Measurements from ENCODE around the gene KCNJ10.
A peak's percentile ranks its signal among the peaks of the same experiment; 100 is the strongest.
"Not testable (repeated sequence)": the region's sequence is repeated elsewhere in the genome, so short reads cannot be mapped to it uniquely, and the experiment has no call there.

KCNJ10 gene

DNA sequence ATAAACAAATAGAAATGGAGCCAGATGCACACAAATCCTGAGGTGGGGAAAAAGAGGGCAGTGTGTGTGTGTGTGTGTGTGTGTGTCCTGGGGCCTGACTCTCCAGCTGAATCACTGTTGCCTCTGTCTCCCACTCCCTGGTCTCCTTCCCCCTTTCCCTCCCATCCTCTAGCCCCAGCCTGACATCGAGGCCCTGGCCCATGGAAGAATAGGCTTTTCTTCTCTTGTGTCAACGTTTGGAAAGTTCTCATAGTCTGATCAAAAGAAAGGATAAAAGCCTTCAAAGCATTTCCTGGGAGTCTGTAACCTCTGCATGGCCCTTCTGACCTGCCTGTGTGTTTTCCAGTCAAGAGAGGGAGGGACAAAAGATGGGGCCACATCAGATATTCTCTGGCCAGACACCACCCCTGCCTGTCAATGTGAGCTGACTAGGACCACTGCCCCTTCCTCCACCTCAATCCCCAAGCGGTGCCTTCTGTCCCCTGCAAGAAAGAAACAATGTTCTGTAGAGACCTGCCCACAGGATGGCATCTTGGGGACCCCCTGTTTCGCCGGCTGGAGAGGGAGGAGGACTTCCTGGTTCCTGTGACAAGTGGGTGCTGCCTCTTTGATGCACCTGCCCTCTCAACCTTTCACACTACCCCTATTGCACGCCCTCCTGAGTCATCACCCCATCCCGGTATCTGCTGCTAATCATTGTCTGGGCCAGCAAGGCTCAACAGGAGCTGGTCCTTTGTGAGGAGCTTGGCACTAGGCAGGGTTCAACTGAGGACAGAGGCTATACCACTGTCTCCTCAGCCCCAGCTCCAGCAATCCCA lies 16.2 kb downstream of the KCNJ10 start:
- no peak for DNase-seq

DNA sequence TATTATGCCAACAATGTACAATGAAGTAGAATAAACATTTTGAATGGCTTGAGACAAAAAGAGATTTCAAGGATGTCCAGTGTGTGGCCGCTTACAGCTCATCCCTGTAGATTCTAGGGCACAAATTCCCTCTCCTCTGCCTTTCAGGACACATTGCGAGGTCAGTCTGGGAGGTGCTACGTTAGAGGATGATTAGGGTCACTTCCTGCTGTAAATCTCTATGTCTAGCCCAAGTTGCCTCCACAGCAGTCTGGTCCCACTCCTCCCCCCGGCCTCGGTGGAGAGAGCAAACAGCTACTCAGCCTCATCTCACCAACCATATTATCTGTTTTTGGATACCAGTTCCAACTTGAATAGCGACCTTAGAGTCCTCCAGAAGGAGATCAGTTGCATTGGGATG lies 17.0 kb downstream of the KCNJ10 start:
- DNase-seq, result no peak

DNA sequence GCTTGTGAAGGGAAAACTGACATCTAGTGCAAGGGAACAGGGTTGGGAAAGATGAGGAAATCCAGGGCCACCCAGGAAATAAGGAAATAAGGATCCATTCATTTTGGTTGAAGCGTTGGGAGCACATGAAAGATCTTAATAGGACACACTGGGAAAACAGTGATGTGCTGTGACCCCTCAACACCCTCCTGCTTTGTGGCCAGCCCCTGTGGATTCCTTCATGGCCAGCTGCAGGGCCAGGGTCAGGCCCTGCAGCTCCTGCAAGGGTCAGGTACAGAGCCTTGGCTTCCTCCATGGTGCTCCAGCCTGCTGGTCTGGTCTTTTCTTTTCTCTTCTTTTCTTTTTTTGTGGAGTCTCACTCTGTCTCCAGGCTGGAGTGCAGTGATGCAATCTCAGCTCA lies 19.3 kb downstream of the KCNJ10 start:
- no peak for DNase-seq

DNA sequence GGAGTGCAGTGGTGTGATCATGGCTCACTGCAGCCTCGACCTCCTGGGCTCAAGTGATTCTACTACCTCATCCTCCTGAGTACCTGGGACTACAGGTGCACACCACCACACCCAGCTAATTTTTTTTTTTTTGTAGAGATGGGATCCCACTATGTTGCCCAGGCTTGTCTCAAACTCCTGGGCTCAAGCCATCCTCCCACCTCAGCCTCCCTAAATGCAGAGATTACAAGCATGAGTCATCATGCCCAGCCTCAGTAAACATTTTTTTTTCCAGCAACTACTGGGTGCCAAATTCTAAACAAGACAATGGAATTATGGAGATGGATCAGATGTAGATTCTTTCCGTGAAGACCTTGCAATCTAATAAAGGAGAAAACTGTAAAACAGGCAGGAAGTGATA lies 19.8 kb downstream of the KCNJ10 start:
- not testable (repeated sequence) for DNase-seq

DNA sequence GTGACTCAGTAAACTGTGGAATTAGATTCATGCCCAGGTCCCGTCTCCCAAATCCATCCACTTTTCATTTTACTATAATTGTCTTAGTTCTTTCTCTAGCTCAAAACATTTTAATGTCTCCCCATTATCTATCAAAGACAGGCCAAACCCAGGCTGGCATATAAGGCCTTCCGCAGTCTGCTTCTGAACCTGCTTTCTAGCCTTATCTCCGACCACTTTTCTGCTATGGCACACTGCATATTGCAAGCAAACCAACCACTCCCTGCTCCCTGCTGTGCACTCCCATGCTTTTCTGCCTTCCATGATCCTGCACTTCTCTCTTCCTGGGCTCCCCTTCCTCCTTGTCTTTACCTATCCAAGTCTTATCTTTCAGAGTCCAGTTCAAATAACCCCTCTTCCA lies 20.9 kb downstream of the KCNJ10 start:
- DNase-seq, result no peak

DNA sequence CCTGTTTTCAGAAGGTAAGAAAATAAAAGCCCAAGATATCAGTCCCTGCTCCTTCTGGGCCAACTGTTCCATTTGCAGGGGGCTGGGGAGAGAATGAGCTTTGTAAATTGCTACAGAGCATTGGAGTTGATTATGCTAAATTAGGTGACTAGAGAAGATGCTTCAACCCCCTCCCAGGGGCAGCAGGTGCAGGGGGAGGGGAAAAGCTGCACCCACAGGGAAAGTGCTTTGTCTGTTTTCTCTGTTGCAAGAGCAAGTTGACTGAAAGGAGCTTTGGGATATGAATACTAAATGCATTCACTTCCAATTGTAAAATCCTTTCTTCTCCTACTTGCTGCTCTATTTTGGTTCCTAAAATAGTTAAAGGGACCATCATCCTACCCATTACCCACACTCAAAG lies 21.6 kb downstream of the KCNJ10 start:
- no peak for DNase-seq

DNA sequence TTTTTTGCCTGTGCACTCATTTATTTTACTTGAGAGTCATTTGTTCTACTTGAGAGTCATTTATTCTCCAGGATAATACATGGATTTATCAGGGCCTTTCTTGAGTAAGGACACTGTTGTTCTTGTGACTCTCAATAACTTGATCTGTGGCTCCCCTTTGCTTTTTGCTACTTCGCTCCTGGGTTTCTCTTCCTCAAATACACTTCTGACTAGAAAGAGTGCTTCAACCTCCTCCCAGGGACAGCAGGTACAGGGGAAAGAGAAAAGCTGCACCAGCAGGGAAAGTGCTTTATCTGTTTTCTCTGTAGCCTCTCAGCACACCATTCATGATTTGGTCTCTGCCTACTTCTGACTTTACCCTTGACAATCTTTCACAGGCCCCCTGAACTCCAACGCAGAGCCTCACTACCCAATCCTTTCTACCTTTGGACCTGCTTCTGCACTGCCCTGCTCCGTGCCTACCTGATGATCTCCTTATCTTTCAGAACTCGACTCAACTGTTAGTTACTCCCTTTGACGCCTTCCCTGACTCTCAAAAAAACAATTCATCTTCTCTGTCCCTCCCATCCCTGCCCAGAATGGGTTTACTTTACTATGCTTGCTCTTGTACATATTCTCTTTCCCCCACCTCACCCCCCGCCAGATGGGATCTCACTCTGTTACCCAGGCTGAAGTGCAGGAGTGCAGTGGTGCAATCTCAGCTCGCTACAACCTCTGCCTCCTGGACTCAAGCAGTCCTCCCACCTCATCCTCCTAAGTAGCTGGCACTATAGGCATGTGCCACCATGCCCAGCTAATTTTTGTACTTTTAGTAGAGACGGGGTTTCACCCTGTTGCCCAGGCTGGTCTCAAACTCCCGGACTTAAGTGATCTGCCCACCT lies 22.6 kb downstream of the KCNJ10 start:
- DNase-seq, result no peak

DNA sequence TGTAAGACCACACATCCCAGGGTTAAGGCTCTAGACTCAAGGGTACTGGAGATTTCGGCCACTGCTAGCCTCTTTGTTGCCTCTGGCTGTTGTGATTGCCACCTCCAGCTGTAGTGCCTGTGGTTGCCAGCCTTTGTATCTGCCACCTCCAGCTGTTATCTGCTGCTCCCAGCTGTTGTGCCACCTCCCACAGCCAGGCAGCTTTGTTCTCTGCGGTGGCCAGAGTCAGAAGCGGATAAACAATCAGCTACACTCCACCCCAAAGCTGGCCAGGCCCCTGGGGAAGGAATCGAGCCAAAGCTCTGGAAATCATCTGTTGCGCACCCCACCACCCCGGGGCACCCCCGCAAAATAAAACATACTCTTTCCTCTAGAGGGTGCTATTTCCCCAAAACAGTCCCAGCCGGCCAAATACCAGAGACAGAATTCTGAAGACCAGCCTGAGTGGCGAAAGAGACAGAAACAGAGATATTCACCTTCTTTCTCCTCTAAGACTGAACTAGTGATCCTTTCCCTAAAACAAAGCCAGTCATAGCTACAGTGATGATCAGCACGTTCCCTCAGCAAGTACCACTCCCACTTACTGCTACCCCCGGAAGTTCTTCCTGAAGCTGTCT lies 23.4 kb downstream of the KCNJ10 start:
- DNase-seq, result no peak

DNA sequence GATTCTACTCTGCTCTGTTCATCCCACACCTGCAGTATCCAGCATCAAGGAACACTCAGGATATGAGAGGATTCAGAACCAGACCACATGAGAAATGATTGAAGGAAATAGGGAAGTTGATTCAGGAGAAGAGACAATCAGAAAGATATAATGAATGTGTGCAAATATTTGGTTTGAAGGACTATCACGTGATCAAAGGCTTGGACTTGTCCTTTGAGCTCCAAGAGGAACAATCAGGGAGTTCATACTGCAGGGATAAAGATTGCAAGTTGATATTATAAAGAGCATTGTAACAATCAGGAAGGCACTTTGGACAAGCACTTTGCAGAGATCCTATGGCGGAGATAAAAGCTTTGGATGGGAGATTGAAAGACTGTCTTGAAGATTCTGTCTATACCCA lies 24.3 kb downstream of the KCNJ10 start:
- DNase-seq, result no peak

DNA sequence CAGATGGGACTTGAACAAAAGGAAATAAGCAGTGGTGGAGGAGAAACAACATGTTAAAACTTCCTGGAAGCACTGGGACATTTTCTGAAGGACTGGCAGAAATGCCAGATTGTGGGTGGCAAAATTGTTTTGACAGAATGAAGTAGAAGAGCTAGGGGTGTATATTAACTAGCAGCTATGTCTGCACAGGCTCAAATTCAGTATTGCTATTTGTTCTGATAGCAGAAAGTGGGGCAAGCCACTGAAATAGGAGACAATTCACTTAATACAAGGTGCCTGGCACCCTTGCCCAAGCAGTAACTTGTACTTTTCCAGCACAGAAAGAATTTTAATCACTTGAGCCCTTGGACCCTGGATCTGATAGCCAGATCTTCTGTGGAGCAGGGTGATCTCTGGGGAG lies 26.4 kb downstream of the KCNJ10 start:
- no peak for DNase-seq

DNA sequence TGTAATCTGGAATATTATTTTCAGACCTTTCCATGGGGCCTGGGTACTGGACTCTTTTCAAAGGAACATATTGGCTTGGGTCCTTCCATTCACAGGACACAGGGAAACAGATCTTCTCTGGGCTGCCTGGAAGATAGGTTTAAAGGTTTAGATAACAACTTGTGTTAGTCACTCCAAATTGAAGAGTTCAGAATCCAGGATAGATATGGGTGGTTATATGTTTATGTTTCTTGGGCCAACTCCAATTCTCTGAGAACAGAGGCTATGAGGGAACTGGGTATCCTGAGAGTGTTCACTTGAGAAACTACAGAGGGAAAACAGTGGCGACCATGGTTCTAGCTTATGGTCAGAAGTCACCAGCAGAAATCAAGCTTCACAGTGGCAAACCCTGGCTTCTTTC lies 29.5 kb downstream of the KCNJ10 start:
- DNase-seq, result no peak

DNA sequence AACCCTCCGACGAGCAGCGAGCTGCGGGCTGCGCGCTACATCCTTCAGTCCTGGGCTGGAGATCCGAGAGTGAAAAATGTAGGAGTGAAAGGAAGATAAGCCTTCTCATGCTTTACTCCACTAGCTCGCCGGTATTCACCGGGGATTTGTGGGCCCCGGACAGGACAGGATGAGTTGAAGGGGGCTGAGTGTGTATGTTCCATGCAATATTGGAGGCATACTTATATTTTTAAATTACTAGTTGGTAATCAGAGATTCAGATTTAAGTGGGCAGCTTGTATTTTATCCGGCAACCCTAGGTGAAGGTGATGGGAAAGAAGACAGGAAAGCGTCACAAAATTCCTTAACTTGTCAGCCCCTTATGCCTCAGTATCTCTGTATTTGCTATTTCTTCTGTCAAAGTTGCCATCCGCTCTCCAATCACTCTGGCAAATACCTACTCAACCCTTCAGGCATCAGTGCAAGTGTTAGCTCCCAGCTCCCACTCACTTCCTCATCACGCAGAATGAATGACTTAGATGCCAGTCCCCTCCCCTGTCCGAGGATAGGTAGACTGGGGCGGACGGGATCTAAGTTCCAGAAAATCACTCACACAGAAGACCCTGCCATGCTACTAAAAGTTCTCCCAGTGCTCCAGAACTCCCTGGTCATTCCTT lies 37.7 kb downstream of the KCNJ10 start:
- DNase-seq, result no peak

DNA sequence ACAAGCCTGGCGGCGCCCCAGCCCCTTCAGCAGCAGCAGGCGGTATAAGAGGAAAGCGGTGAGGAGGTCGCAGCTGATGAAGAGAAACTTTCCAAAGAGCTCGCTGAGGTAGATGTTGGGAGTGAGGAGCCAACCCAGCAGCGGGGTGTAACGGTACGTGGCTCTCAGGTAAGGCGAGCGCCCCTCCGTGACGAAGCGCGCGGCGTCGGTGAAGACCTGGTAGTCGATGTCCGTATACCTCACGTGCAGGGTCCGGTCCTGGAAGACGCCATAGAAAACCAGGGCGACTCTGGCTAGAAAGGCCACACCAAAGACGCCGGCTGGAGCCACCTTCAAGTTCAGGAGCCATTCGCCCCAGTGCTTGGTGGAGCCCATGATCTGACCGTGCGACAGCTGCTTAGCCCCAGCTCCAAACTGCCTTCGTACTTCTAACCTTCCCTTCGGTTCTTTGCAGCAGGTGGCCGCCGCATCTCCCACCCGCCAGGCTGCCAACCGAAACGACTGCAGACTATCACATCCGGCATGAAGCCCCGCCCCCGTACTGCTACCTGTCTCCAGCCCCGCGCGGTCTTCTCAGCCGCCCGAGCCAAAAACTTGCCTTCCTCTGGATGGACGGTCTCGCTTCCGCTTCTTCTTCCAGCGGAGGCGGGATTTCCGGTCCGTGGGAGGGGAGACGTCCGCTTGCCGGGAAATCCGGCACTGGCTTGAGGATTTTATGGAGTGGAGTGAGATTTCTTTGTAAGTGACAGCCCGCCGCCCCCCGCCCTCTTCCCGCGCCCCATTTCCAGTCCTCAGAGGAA lies 38.4 kb downstream of the KCNJ10 start, which contains the start of gene PIGM:
Gene PIGM, minus strand, starts transcription at position 626 of the 800 bp plus-strand sequence. Its CDS starts 251 bp downstream, at position 375.
- peak; percentile 98 for DNase-seq

DNA sequence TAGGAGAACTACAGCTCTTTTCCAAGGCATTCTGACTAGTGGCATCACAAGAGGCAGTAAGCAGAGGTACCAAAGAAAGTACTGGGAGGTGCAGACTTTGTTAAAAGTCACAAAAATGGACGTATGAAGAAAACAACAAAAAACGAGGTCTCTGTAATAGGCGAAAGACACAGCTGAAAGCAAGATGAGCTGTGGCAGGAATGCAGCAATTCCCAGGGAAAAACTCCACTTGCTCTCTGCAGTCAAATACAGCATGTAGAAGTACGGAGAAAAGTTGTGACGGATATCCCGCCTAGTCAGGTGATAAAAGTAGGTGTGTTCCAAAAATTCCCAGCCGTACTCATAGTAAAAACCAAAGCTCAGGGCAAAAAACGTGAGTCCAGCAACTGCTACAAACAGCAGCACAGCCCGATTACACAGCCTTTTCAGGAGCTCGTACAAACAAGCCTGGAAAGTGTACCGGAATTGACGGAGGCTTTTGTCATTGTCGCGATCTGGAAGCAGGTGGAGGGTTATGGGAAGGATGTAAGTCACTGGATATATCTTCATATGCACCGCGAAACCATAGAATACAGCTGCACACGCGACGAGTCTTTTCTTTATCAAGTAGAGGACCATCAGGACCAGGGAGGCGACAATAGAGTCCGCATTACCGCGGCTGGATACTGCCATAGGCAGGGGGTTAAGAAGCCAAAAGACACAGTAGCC lies 39.1 kb downstream of the KCNJ10 start:
- DNase-seq, result no peak

DNA sequence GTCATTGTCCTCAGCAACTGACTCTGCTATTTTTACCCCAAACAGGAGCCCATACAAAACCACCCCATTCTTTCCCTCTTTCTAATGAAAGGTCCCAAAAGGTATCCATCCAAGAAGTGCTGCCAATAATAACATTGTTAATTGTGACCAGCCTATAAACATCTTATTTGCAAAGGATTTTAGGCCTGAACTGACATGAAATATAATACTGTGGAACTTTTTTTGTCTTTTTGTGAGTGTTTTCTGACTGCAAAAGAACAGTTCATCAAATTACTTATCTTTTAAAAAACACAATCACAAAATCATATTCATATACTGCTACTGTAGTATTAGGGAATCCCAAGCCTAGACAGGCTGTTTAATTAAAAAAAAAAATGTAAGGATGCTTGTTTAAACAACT lies 41.5 kb downstream of the KCNJ10 start:
- no peak for DNase-seq

DNA sequence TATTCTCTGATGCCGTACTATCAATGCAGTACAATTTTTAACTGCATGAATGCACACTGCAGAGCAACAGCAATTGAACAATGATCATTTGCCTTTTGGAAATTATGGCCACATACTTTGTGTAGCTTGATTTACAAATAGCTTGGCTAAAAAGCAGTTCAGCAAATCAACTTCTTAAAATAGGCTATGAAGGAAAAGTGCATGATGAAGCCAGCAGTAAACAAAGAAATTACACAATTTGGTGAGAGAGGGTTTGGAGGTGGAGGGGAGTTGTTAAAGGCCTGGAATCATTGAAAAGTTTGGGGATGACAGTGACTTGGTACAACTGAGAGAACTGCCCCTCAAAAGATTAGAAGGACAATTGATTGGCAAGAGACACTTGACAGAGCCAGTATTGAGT lies 44.6 kb downstream of the KCNJ10 start:
- DNase-seq, result no peak

DNA sequence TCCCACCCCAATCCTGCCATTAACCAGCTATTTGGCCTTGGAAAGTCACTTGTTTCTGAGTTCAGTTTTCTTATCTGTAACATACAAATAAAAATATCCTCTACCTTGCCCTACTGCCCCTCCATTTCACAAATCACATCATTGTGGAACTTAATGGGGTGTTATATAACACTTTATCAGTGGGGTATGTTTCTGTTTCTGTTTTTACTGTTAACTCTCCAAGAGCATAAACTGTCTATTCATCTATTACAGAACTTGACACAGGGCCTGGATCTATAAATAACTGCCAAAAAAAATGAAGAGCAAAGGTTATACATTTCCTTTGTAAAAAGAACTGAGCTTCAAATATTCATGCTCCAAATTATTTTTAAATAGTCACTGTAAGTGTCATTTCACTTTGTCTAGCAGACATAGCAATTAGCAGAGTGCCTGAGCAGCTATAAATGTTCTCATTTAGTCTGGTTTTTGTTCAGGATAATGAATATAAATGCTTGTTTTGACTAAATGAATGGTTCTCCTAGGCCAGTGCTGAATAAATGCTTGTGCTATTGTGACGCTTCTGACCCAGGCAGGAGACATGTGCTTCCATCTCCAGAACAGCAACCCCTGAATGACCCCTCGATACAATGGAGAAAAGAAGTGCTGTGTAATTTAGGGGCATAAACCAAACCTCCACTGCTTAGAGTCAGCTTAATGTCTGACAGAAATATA lies 45.6 kb downstream of the KCNJ10 start:
- DNase-seq, result no peak

DNA sequence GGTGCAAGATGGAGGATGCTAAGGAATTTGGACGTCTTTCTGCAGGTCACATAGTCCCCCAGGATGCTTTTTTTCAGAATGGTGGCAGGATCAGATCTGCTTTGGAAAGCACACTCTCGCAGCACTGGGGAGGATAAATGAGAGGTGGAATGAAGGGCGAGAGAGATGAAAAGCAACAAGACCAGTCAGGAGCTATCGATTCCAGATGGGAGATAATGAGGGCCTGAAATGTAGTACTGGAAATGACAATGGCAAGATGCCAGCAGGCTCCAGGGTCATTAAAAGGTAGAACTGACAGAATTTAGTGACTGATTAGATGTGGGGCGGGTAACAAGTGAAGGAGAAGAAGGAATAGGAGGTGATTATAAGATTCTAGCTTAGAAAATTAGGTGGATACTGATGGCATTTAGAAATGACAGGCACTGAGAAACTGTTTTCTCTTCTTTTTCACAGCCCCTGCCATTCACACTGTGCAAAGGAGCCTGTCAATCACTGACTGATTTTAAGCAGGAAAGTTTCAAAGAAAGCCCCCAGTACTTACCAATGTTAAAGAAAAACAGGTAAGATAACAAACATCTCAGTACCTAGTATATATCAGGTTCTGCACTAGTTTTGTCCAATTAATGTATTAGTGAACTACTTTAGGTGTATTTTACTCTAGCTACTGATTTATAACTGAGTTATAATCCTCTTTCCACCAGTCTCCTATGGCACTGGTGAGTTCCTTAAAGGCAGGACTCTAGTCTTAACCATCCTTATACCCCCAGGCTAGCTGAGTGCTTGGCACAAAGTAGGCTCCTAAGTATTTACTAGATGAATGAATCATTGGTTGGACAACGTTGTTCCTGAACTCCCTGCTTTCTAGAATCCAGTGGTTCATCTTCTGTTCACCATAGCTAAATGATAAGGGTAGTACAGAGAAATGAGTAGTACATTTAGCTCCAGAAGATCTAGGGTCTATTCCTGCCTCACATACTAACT lies 47.3 kb downstream of the KCNJ10 start:
- DNase-seq, result no peak

DNA sequence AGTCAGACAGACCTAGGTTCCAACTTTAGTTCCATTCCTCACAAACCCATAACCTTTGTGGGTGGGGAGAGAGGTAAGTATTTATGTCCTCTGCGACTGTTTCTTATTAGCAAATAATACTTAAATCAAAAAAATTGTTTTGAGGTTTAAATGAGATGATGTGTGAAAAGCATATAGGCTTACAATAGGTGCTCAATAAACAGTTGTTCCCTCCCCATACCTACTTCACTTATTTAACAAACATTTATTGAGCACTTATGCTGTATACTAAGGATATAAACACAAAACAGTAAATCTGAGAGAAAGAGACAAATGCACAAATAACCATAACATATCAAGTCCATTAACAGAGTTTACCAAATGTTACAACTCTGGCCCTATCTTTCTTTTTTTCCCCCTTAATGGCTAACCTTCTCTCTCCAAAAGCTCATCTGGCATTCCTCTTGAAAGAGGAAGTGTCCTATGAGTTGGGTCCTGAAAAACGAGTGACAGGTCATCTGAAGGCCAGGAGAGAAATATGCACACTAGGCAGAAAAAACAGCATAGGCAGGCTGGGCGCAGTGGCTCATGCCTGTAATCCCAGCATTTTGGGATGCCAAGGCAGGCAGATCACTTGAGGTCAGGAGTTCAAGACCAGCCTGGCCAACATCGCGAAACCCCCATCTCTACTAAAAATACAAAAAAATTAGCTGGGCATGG lies 48.4 kb downstream of the KCNJ10 start:
- DNase-seq, result no peak

All from NCI-H1048 (cell line).